Upper lobe of right lung (tissue), 1 donor: ENCODE data around the gene FAM193B. TPM values are rescaled to one million over a fixed set of nuclear protein-coding genes. Genes with fewer than 3 reads are reported as not detected.

ENCODE experiments used
- ATAC-seq: fragments of 200-7000 bp; cut with Tn5 transposase; one replicate; pipeline ENCODE4 v1.9.1; 2020; ENCODE audit warnings: mild to moderate bottlenecking, moderate library complexity
- DNase-seq: peaks from one replicate; pipeline ENCODE4 v3.0.0-alpha.2; 2020
- H3K27ac ChIP-seq: fragments of 200-600 bp; one replicate; pipeline ENCODE4 v1.8.0; 2022
- H3K27me3 ChIP-seq: fragments of 200-600 bp; one replicate; pipeline ENCODE4 v1.8.0; 2022; ENCODE audit warnings: mild to moderate bottlenecking
- H3K36me3 ChIP-seq: fragments of 200-600 bp; one replicate; pipeline ENCODE4 v1.8.0; 2022
- H3K4me1 ChIP-seq: fragments of 200-600 bp; one replicate; pipeline ENCODE4 v1.8.0; 2022
- H3K4me3 ChIP-seq: fragments of 200-600 bp; one replicate; pipeline ENCODE4 v1.8.0; 2022; ENCODE audit warnings: mild to moderate bottlenecking
- H3K9me3 ChIP-seq: fragments of 200-600 bp; one replicate; pipeline ENCODE4 v1.8.0; 2022
- intact Hi-C: fragments of 100-400 bp; cut with DNase I; formaldehyde crosslinking; loops from one replicate; pipeline ENCODE4 v1.11.0; 2022
- total RNA-seq: library from RNA; stranded (reverse); fragmentation: NEBNext Ultra II Directional; extraction: Animal tissue kit (Norgen Biotek cat#: 25700); gene quantifications from one replicate; pipeline ENCODE4 v1.2.1, GENCODE V29; 2021
- TF ChIP-seq, protein P1 (sequence below): fragments of 200-600 bp; IDR thresholded peaks from one replicate; pipeline ENCODE4 v1.8.0; 2022; ENCODE audit warnings: antibody characterized with exemption
- donor health status: DM: no; HTN: yes; CAD: no; lungs with severe emphysema.

Gene FAM193B
- total RNA-seq, 1 donor from 2014 or later: 76.3 TPM

DNA sequence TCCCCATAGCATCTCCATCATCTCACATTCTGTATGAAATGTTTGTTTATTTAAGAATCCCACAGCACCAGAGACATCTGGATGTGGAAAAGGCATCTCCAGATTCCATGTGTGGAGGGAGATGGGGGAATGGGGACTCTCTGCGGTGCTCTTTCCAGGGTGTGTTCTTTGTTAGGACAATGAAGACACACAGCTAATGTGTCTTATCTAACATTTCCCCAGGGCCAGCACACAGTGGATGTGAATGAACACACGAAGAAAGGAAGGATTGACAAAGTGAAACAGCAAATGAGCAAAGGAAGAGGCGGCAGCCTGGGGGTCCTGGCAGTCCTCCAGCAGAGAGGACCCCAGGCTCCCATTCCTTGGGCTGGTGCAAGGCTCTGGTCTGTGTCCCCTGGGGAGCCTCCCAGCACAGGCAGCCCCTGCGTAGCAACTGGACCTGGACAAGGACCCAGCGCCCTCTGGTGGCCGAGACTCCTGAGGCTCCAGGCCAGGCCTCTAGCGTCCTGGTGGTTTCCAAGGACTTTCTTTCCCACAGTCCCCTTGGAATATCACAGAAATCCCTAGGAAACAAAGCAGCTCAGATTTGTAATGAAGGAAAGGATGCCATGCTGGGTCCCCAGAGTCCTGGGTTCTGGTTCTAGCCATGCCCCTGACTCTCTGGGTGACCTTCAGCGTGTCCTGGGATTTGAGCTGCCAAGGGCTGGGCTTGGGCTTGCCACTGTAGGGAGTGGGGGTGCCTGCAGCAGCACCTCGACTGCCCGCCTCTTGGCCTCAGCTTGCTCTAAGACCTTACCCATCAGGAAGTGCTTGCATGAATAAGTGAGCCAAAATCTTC is 53.5 kb downstream of the FAM193B start:
- Histone ChIP-seq H3K27me3 (no peaks in the 10 kb centered on the region), H3K9me3 (no peaks in the 10 kb centered on the region), H3K36me3 (no peaks in the 10 kb centered on the region), H3K4me1 (peaks cover 22% of the 10 kb centered on the region), H3K4me3 (no peak overlapping the region), H3K27ac (no peak overlapping the region)
- intact Hi-C loops: loop anchor here (5.0 kb wide), 1 partner anchor 109 kb away; no protein-coding TSS in a partner anchor
- DNase-seq: peak; percentile 95
- peak; percentile 57 for ATAC-seq
- TF ChIP-seq, protein P1, sequence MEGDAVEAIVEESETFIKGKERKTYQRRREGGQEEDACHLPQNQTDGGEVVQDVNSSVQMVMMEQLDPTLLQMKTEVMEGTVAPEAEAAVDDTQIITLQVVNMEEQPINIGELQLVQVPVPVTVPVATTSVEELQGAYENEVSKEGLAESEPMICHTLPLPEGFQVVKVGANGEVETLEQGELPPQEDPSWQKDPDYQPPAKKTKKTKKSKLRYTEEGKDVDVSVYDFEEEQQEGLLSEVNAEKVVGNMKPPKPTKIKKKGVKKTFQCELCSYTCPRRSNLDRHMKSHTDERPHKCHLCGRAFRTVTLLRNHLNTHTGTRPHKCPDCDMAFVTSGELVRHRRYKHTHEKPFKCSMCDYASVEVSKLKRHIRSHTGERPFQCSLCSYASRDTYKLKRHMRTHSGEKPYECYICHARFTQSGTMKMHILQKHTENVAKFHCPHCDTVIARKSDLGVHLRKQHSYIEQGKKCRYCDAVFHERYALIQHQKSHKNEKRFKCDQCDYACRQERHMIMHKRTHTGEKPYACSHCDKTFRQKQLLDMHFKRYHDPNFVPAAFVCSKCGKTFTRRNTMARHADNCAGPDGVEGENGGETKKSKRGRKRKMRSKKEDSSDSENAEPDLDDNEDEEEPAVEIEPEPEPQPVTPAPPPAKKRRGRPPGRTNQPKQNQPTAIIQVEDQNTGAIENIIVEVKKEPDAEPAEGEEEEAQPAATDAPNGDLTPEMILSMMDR: peak; percentile 98

DNA sequence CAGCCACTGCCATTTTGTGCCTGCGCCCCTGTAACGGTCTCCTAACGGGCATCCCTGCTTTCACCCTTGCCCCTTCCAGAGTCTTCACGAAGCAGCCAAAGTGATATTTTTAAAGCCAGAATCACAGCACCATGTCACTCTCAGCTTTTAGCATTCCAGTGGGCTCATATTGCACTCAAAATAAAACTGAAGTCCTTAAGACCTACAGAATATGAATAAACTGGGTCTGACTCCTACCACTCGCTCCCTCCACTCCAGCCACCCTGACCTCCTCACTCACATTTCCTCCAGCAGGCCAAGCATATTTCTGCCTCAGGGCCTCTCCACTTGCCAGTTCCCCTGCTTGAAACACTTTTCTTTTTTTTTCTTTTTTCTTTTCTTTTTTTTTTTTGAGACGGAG is 54.5 kb downstream of the FAM193B start:
- DNase-seq (no peak), ATAC-seq (no peak)
- no peaks in the 10 kb centered on the region for H3K27me3 ChIP-seq
- H3K4me3 ChIP-seq: no peak overlapping the region
- no peak overlapping the region for H3K27ac ChIP-seq
- intact Hi-C loops: loop anchor here (5.0 kb wide), 1 partner anchor 108 kb away; no protein-coding TSS in a partner anchor
- H3K4me1 ChIP-seq: peaks cover 33% of the 10 kb centered on the region
- TF ChIP-seq, protein P1: no peak
- no peaks in the 10 kb centered on the region for H3K9me3 ChIP-seq
- H3K36me3 ChIP-seq: no peaks in the 10 kb centered on the region

DNA sequence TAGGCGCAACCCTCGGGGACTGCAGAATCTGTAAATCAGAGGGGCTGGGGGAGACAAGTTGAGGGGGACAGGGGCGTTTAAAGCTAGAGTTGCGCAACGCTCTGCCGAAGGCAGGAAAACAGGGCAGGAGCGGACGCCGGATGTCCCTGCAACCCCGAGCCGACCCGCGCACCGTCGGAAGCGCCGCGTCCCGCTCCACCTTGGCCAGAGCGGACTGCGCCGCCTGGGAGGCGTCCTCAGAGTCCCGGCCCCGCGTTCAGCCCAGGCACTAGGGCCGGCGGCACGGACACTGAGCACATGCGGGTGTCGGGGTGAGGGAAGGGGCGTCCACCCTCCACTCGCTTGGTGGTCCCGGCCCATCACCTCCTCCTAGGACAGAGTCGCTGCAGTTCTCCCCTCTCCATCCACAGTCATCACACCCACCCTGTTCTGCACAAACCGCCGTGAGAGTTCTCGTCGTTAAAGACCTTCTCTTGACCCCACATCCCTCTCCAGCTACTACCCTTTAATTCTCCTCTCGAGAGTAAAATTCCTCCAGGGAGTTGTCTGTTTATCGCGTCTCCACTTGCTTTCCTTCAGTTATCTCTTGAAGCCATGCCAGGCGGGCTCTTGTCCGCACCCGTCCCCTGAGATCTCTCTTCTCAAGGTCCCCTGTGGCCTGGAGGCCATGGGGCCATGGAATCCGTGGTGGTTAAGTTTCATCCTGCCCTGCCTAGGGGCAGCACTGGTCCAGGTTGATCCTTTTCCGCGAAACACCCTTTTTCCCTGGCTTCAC is 56.2 kb downstream of the FAM193B start:
- DNase-seq: peak; percentile 78
- Histone ChIP-seq H3K36me3 (no peaks in the 10 kb centered on the region), H3K4me3 (peak overlapping the region; percentile 75), H3K27me3 (no peaks in the 10 kb centered on the region), H3K9me3 (no peaks in the 10 kb centered on the region), H3K27ac (peak overlapping the region; percentile 81), H3K4me1 (peaks cover 49% of the 10 kb centered on the region)
- intact Hi-C loops: no loop called here
- peak; percentile 1 for ATAC-seq
- TF ChIP-seq, protein P1: peak; percentile 0

DNA sequence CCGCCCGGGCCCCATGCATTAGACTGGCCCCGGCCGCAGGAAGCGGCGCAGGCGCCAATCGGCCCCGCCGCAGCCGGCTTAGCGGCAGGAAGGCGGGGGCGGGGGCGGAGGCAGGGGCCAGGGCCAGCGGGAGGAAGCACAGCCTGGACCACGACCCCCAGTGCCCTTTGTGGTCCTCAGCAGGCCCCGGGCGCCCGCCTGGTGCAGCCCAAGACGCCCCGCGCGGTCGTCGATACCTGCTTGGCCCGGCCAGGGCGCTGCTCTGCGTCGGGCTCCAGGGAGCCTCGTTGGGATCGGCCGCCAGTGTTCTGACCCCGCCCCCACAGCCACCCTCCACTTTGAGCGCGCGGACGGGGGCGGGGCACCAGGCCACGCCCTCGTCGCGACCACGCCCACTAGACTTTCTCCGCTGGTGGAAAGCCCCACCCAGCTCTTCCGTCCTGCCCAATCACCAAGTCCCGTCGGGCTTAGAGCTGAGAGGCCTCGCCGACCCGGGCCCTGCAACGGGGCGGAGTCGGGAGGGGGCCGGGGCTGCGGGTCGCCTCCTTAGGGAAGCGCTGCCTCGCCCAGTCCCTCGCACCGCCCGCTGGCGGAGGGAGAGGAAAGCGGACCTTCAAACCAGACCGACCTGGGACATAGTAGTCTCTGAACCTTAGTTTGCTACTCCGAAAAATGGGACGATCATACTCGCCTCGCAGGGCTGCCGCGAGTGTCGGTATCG is 56.9 kb downstream of the FAM193B start, which contains the start of gene PDLIM7:
PDLIM7 (minus strand) TSS at position 313 of the 721 bp plus-strand sequence. CDS start 1,092 bp downstream, outside the sequence.
- no peaks in the 10 kb centered on the region for H3K27me3 ChIP-seq
- no peaks in the 10 kb centered on the region for H3K9me3 ChIP-seq
- TF ChIP-seq, protein P1: peak; percentile 13
- H3K36me3 ChIP-seq: no peaks in the 10 kb centered on the region
- H3K4me3 ChIP-seq: peak within 1 kb of the TSS; percentile 75
- ATAC-seq: peak; percentile 93
- intact Hi-C loops: no loop called here
- peak; percentile 97 for DNase-seq
- peak within 1 kb of the TSS; percentile 81 for H3K27ac ChIP-seq
- peaks cover 51% of the 10 kb centered on the region for H3K4me1 ChIP-seq

DNA sequence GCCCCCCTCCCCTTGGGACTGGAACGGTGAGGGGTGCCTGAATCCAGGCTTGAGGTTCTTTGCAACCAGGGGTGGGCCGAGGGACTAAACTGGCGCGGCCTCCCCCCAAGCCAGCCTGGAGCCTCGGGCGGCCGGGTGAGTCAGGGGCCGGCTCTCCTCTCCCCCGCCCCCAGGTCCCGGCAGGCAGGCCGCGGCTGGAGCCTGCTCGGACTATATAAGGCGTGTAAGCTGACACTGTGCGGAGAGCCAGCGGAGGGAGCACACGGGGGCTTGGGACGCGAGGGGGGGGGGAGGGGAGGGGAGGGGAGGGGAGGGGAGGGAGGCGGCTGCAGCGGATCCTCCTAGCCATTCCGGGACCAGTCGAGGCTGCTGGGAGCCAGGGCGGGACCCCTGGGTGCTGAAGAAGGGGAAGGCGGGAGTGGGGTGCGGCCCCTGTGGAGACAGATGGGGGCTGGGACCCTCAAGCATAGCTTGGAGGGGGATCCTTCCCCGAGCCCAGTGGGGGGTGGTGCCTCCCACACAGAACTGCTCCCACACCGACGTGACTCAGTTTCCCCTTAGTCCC is 57.6 kb downstream of the FAM193B start:
- DNase-seq (peak; percentile 76), ATAC-seq (peak; percentile 2)
- peak overlapping the region; percentile 81 for H3K27ac ChIP-seq
- intact Hi-C loops: no loop called here
- no peaks in the 10 kb centered on the region for H3K27me3 ChIP-seq
- no peaks in the 10 kb centered on the region for H3K36me3 ChIP-seq
- H3K9me3 ChIP-seq: no peaks in the 10 kb centered on the region
- H3K4me3 ChIP-seq: peak overlapping the region; percentile 75
- TF ChIP-seq, protein P1: no peak
- H3K4me1 ChIP-seq: peaks cover 51% of the 10 kb centered on the region
